ENCODE data around the gene STOML1. TPM values are rescaled to one million over a fixed set of nuclear protein-coding genes. Genes with fewer than 3 reads are reported as not detected.

Gene STOML1
- total RNA-seq, 1 experiment from 2014 or later = 5.4 TPM

DNA sequence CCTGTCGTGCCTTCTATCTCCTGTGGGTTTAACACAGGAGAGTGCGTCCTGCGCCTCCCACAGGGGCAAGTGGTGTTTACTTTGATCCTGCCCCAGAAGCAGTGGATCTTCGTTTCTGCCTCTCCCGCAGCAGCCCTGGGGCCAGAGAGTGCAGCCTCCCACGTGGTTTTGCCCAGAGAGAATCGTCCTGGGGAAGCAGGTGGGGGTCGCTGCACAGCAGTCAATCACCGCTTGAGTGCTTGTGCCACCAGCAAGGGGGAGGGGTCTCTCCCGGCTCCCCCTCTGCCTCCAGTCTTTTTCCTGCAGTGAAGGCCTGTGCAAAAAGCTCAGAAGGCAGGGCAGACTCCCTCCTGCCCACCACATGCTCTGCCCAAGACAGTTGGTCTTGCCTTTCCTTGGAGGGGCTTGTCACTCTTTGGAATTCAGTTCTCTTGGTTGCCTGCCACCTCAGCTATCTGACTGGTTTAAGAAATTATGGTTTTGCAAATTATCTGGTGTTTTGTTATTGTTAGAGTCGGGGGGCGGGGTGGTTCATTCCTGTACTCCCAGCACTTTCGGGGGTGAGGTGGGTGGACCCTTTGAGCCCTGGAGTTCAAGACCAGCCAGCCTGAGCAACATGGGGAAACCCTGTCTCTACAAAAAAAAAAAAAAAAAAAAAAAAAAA is 26.9 kb downstream of the STOML1 start (continued):
- TF ChIP-seq, protein P1, sequence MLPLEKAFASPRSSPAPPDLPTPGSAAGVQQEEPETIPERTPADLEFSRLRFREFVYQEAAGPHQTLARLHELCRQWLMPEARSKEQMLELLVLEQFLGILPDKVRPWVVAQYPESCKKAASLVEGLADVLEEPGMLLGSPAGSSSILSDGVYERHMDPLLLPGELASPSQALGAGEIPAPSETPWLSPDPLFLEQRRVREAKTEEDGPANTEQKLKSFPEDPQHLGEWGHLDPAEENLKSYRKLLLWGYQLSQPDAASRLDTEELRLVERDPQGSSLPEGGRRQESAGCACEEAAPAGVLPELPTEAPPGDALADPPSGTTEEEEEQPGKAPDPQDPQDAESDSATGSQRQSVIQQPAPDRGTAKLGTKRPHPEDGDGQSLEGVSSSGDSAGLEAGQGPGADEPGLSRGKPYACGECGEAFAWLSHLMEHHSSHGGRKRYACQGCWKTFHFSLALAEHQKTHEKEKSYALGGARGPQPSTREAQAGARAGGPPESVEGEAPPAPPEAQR (CRISPR knock-in tag; IDR thresholded peaks at IDR 0.05) = no peak
- TF ChIP-seq NR3C1 (CRISPR knock-in tag; conservative IDR thresholded peaks at IDR 0.05; ENCODE audit: low read depth) (no peak), GRHL2 (CRISPR knock-in tag; IDR thresholded peaks at IDR 0.05; ENCODE audit: insufficient replicate concordance, severe bottlenecking) (no peak), ZNF423 (CRISPR knock-in tag; IDR thresholded peaks at IDR 0.05) (no peak), RELA (CRISPR knock-in tag; IDR thresholded peaks at IDR 0.05; ENCODE audit: borderline replicate concordance) (no peak), EMX1 (CRISPR knock-in tag; IDR thresholded peaks at IDR 0.05) (no peak), TEAD4 (CRISPR knock-in tag; IDR thresholded peaks at IDR 0.05) (no peak)
- TF ChIP-seq, protein P2, sequence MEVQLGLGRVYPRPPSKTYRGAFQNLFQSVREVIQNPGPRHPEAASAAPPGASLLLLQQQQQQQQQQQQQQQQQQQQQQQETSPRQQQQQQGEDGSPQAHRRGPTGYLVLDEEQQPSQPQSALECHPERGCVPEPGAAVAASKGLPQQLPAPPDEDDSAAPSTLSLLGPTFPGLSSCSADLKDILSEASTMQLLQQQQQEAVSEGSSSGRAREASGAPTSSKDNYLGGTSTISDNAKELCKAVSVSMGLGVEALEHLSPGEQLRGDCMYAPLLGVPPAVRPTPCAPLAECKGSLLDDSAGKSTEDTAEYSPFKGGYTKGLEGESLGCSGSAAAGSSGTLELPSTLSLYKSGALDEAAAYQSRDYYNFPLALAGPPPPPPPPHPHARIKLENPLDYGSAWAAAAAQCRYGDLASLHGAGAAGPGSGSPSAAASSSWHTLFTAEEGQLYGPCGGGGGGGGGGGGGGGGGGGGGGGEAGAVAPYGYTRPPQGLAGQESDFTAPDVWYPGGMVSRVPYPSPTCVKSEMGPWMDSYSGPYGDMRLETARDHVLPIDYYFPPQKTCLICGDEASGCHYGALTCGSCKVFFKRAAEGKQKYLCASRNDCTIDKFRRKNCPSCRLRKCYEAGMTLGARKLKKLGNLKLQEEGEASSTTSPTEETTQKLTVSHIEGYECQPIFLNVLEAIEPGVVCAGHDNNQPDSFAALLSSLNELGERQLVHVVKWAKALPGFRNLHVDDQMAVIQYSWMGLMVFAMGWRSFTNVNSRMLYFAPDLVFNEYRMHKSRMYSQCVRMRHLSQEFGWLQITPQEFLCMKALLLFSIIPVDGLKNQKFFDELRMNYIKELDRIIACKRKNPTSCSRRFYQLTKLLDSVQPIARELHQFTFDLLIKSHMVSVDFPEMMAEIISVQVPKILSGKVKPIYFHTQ (CRISPR knock-in tag; IDR thresholded peaks at IDR 0.05) = no peak
- TF ChIP-seq, protein P3, sequence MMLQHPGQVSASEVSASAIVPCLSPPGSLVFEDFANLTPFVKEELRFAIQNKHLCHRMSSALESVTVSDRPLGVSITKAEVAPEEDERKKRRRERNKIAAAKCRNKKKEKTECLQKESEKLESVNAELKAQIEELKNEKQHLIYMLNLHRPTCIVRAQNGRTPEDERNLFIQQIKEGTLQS (CRISPR knock-in tag; conservative IDR thresholded peaks at IDR 0.05) = no peak
- TF ChIP-seq, protein P4, sequence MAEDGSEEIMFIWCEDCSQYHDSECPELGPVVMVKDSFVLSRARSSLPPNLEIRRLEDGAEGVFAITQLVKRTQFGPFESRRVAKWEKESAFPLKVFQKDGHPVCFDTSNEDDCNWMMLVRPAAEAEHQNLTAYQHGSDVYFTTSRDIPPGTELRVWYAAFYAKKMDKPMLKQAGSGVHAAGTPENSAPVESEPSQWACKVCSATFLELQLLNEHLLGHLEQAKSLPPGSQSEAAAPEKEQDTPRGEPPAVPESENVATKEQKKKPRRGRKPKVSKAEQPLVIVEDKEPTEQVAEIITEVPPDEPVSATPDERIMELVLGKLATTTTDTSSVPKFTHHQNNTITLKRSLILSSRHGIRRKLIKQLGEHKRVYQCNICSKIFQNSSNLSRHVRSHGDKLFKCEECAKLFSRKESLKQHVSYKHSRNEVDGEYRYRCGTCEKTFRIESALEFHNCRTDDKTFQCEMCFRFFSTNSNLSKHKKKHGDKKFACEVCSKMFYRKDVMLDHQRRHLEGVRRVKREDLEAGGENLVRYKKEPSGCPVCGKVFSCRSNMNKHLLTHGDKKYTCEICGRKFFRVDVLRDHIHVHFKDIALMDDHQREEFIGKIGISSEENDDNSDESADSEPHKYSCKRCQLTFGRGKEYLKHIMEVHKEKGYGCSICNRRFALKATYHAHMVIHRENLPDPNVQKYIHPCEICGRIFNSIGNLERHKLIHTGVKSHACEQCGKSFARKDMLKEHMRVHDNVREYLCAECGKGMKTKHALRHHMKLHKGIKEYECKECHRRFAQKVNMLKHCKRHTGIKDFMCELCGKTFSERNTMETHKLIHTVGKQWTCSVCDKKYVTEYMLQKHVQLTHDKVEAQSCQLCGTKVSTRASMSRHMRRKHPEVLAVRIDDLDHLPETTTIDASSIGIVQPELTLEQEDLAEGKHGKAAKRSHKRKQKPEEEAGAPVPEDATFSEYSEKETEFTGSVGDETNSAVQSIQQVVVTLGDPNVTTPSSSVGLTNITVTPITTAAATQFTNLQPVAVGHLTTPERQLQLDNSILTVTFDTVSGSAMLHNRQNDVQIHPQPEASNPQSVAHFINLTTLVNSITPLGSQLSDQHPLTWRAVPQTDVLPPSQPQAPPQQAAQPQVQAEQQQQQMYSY (CRISPR knock-in tag; IDR thresholded peaks at IDR 0.05) = no peak
- TF ChIP-seq, protein P5, sequence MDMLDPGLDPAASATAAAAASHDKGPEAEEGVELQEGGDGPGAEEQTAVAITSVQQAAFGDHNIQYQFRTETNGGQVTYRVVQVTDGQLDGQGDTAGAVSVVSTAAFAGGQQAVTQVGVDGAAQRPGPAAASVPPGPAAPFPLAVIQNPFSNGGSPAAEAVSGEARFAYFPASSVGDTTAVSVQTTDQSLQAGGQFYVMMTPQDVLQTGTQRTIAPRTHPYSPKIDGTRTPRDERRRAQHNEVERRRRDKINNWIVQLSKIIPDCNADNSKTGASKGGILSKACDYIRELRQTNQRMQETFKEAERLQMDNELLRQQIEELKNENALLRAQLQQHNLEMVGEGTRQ (CRISPR knock-in tag; IDR thresholded peaks at IDR 0.05) = peak; percentile 54
- TF ChIP-seq, protein P6, sequence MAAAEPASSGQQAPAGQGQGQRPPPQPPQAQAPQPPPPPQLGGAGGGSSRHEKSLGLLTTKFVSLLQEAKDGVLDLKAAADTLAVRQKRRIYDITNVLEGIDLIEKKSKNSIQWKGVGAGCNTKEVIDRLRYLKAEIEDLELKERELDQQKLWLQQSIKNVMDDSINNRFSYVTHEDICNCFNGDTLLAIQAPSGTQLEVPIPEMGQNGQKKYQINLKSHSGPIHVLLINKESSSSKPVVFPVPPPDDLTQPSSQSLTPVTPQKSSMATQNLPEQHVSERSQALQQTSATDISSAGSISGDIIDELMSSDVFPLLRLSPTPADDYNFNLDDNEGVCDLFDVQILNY (CRISPR knock-in tag; IDR thresholded peaks at IDR 0.05) = no peak

DNA sequence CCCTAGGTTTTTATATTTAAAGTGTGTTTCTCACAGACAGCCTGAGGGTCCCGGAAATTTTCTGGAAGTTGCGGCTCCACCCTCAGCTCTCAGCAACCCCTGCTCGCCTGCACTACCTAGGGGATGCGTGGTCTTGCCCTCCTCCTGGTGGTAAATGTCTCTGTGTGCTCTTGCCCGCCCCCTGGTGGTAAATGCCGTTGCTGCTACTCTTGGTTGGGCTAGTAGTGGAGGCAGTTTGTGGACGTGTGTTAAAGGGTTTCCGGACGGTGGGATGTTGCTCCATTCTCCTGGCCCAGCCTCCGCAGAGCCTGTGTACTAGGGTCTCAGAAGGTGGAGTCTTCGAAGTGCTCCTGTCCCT is 27.4 kb downstream of the STOML1 start:
- DNase-seq (ENCODE audit: low spot score) (peak; percentile 94), ATAC-seq (peak; percentile 96)
- Mint-ChIP-seq H3K36me3 (no peaks in the 10 kb centered on the region), H3K9me3 (no peaks in the 10 kb centered on the region), H3K4me3 (peak overlapping the region; percentile 50), H3K27me3 (ENCODE audit: low read depth) (no peaks in the 10 kb centered on the region), H3K4me1 (peaks cover 27% of the 10 kb centered on the region), H3K27ac (no peak overlapping the region)
- CTCF ChIA-PET = interaction anchor here (0.5 to 6.6 kb wide), 44 partner anchors 8 to 358 kb away, joined by 3 to 93 read pairs (median 4); partner anchors contain the start of genes LOXL1, PML and STOML1
- POLR2A ChIA-PET = interaction anchor here (0.7 to 1.0 kb wide), 2 partner anchors 30 to 84 kb away, joined by 3 read pairs; partner anchors contain the start of gene PML
- TF ChIP-seq ZBTB21 (CRISPR knock-in tag; IDR thresholded peaks at IDR 0.05; ENCODE audit: borderline replicate concordance) = 0 out of 2 replicates have a peak, but pooled peaks have one; percentile 21
- TF ChIP-seq MXD4 (CRISPR knock-in tag; IDR thresholded peaks at IDR 0.05; ENCODE audit: borderline replicate concordance) = no peak
- TF ChIP-seq, protein P7, sequence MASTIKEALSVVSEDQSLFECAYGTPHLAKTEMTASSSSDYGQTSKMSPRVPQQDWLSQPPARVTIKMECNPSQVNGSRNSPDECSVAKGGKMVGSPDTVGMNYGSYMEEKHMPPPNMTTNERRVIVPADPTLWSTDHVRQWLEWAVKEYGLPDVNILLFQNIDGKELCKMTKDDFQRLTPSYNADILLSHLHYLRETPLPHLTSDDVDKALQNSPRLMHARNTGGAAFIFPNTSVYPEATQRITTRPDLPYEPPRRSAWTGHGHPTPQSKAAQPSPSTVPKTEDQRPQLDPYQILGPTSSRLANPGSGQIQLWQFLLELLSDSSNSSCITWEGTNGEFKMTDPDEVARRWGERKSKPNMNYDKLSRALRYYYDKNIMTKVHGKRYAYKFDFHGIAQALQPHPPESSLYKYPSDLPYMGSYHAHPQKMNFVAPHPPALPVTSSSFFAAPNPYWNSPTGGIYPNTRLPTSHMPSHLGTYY (CRISPR knock-in tag; IDR thresholded peaks at IDR 0.05) = peak; percentile 23; the same call in 1 of the 2 replicates
- TF ChIP-seq TEAD1 (CRISPR knock-in tag; IDR thresholded peaks at IDR 0.05) = peak; percentile 46; the same call in 1 of the 2 replicates
- no peak for TF ChIP-seq ATF1 (CRISPR knock-in tag; IDR thresholded peaks at IDR 0.05)
- TF ChIP-seq, protein P8, sequence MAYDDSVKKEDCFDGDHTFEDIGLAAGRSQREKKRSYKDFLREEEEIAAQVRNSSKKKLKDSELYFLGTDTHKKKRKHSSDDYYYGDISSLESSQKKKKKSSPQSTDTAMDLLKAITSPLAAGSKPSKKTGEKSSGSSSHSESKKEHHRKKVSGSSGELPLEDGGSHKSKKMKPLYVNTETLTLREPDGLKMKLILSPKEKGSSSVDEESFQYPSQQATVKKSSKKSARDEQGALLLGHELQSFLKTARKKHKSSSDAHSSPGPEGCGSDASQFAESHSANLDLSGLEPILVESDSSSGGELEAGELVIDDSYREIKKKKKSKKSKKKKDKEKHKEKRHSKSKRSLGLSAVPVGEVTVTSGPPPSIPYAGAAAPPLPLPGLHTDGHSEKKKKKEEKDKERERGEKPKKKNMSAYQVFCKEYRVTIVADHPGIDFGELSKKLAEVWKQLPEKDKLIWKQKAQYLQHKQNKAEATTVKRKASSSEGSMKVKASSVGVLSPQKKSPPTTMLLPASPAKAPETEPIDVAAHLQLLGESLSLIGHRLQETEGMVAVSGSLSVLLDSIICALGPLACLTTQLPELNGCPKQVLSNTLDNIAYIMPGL (CRISPR knock-in tag; IDR thresholded peaks at IDR 0.05) = peak; percentile 63
- TF ChIP-seq, protein P9, sequence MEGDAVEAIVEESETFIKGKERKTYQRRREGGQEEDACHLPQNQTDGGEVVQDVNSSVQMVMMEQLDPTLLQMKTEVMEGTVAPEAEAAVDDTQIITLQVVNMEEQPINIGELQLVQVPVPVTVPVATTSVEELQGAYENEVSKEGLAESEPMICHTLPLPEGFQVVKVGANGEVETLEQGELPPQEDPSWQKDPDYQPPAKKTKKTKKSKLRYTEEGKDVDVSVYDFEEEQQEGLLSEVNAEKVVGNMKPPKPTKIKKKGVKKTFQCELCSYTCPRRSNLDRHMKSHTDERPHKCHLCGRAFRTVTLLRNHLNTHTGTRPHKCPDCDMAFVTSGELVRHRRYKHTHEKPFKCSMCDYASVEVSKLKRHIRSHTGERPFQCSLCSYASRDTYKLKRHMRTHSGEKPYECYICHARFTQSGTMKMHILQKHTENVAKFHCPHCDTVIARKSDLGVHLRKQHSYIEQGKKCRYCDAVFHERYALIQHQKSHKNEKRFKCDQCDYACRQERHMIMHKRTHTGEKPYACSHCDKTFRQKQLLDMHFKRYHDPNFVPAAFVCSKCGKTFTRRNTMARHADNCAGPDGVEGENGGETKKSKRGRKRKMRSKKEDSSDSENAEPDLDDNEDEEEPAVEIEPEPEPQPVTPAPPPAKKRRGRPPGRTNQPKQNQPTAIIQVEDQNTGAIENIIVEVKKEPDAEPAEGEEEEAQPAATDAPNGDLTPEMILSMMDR (IDR thresholded peaks at IDR 0.05) = peak; percentile 91

All from WTC11 (cell line).